Breast epithelium (tissue), 3 donors: ENCODE results near the gene RNLS.

Source experiments
- POLR2AphosphoS5 ChIP-seq, 3 donors: sonication (generic); formaldehyde crosslinking; IDR thresholded peaks; one replicate each; pipeline ENCODE4 v1.6.1; 2017; ENCODE audit warnings: antibody characterized with exemption in 3 of 3
- TF ChIP-seq, protein P1 (sequence below), 3 donors: fragments of 450-650 bp; IDR thresholded peaks; one replicate each; pipeline ENCODE4 v1.5.1; 2016 to 2017; ENCODE audit warnings: antibody characterized with exemption in 3 of 3, mild to moderate bottlenecking in 3 of 3, moderate library complexity in 3 of 3

DNA sequence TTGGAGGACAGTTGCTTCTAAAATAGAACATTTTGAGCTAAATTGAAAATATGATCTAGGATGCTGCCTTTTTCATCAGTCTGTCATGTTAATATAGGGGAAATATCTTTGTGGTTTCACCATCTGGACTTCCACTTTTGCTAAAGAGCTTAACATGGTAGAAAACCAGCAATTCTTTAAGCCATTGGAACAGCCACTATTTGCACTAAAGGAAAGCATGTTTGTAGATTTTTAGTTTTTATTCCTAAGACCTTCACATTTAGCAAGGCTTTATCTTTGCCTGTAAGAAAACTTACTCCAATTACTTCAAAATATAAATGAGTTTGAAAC is 291.0 kb downstream of the RNLS start:
- TF ChIP-seq POLR2AphosphoS5 (IDR thresholded peaks at IDR 0.05): no peak
- TF ChIP-seq, protein P1, sequence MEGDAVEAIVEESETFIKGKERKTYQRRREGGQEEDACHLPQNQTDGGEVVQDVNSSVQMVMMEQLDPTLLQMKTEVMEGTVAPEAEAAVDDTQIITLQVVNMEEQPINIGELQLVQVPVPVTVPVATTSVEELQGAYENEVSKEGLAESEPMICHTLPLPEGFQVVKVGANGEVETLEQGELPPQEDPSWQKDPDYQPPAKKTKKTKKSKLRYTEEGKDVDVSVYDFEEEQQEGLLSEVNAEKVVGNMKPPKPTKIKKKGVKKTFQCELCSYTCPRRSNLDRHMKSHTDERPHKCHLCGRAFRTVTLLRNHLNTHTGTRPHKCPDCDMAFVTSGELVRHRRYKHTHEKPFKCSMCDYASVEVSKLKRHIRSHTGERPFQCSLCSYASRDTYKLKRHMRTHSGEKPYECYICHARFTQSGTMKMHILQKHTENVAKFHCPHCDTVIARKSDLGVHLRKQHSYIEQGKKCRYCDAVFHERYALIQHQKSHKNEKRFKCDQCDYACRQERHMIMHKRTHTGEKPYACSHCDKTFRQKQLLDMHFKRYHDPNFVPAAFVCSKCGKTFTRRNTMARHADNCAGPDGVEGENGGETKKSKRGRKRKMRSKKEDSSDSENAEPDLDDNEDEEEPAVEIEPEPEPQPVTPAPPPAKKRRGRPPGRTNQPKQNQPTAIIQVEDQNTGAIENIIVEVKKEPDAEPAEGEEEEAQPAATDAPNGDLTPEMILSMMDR (IDR thresholded peaks at IDR 0.05): no peak
